GM12878 (cell line): ENCODE results near the gene LAT. TPM values are rescaled to one million over a fixed set of nuclear protein-coding genes. Genes with fewer than 3 reads are reported as not detected.

Experiments
- ATAC-seq: fragments of 200-7000 bp; cut with Tn5 transposase; 3 replicates; pipeline ENCODE4 v1.9.1; 2020; ENCODE audit warnings: mild to moderate bottlenecking, moderate library complexity
- BruUV-seq: library from RNA; stranded (reverse); fragments of 400-500 nt; replicated peaks from 2 replicates; lab custom pipeline; 2021; lab: Mats Ljungman, UMichigan
- CTCF ChIA-PET: fragments of 300-600 bp; sonication (Branson Sonifier 250); formaldehyde crosslinking; extraction: SDS; loops from one replicate; lab custom pipeline; 2021; ENCODE audit warnings: inconsistent platforms; lab: Yijun Ruan, JAX
- POLR2A ChIA-PET: fragments of 350-600 bp; formaldehyde crosslinking; extraction: SDS; loops from one replicate; lab custom pipeline; 2021; ENCODE audit warnings: inconsistent platforms; lab: Charles Lee
- RAD21 ChIA-PET: fragments of 300-600 bp; sonication (Branson Sonifier 250); formaldehyde crosslinking; loops from one replicate; lab custom pipeline; 2023; ENCODE audit warnings: antibody characterized with exemption; ENCODE audit not compliant: unreplicated experiment; lab: Charles Lee
- SMC1A ChIA-PET: fragments of 300-600 bp; sonication (Branson Sonifier 250); formaldehyde crosslinking; loops from one replicate; lab custom pipeline; 2023; ENCODE audit not compliant: unreplicated experiment, uncharacterized antibody; lab: Charles Lee
- DNase-seq: peaks from one replicate; pipeline ENCODE4 v3.0.0-alpha.2; 2011; ENCODE audit warnings: low read depth, low spot score
- FAIRE-seq: peaks from 3 replicates; lab custom pipeline; 2011; peaks lifted over from hg19 to GRCh38; lab: Jason Lieb, UNC
- H2AFZ ChIP-seq: 2 replicates; pipeline ENCODE4 v1.6.0; 2011; ENCODE audit warnings: low read depth, low read length, control low read depth; ENCODE audit not compliant: control insufficient read depth
- H3K27ac ChIP-seq: 2 replicates; pipeline ENCODE4 v1.5.1; 2011; ENCODE audit warnings: control low read depth; ENCODE audit not compliant: control insufficient read depth, insufficient read depth
- H3K27me3 ChIP-seq, 2 experiments: replicated peaks in 1 of 2; 2 replicates each; pipeline versions ENCODE4 v1.6.0 to v1.6.1; 2011; ENCODE audit warnings: low read length in 1 of 2; ENCODE audit not compliant: control insufficient read depth in 2 of 2, insufficient read depth in 2 of 2
- H3K36me3 ChIP-seq, 2 experiments: 2 replicates each; pipeline ENCODE4 v1.5.1; 2011; ENCODE audit warnings: low read length in 1 of 2; ENCODE audit not compliant: control insufficient read depth in 2 of 2, insufficient read depth in 2 of 2
- H3K4me1 ChIP-seq: 2 replicates; pipeline ENCODE4 v1.6.1; 2011; ENCODE audit warnings: mild to moderate bottlenecking, low read length, moderate library complexity, mixed read lengths; ENCODE audit not compliant: control insufficient read depth, insufficient read depth
- H3K4me2 ChIP-seq: 2 replicates; pipeline ENCODE4 v1.6.0; 2011; ENCODE audit warnings: control low read depth; ENCODE audit not compliant: control insufficient read depth, insufficient read depth
- H3K4me3 ChIP-seq: fragments of 200-600 bp; sonication (generic); 2 replicates; pipeline ENCODE4 v1.5.1; 2016
- H3K79me2 ChIP-seq: 2 replicates; pipeline ENCODE4 v1.6.0; 2011; ENCODE audit warnings: low read length; ENCODE audit not compliant: control insufficient read depth, insufficient read depth
- H3K9ac ChIP-seq: 2 replicates; pipeline ENCODE4 v1.8.0; 2011; ENCODE audit warnings: low read length, control low read depth, mixed read lengths; ENCODE audit not compliant: control insufficient read depth, insufficient read depth
- H3K9me3 ChIP-seq: replicated peaks from 3 replicates; pipeline ENCODE4 v1.5.1; 2011; ENCODE audit warnings: mild to moderate bottlenecking, low read length; ENCODE audit not compliant: control insufficient read depth, insufficient read depth
- H4K20me1 ChIP-seq: 2 replicates; pipeline ENCODE4 v1.6.0; 2011; ENCODE audit not compliant: control insufficient read depth, insufficient read depth
- BCL11A ChIP-seq: IDR thresholded peaks from 2 replicates; pipeline ENCODE4 v1.6.1; 2011; ENCODE audit warnings: low read depth, low read length
- CBFB ChIP-seq: IDR thresholded peaks from 2 replicates; pipeline ENCODE4 v1.6.1; 2016; ENCODE audit warnings: antibody characterized with exemption, low read depth
- CREB1 ChIP-seq: IDR thresholded peaks from 2 replicates; pipeline ENCODE4 v1.6.1; 2012; ENCODE audit warnings: low read depth, mild to moderate bottlenecking, inconsistent platforms
- E4F1 ChIP-seq: fragments of 450-650 bp; IDR thresholded peaks from 2 replicates; pipeline ENCODE4 v1.6.1; 2018; ENCODE audit warnings: borderline replicate concordance, mild to moderate bottlenecking; ENCODE audit not compliant: partially characterized antibody
- EP300 ChIP-seq, 2 experiments: fragments of 150-350 bp in 1 of 2; IDR thresholded peaks; 2 replicates each; pipeline ENCODE4 v1.6.1; 2011 to 2012; ENCODE audit warnings: low read depth in 2 of 2, low read length in 2 of 2, borderline replicate concordance in 1 of 2, improper control_type of control experiment in 1 of 2, inconsistent platforms in 1 of 2; ENCODE audit not compliant: control insufficient read depth in 1 of 2
- MEF2A ChIP-seq: IDR thresholded peaks from 2 replicates; pipeline ENCODE4 v1.6.1; 2011; ENCODE audit warnings: low read depth, mild to moderate bottlenecking, low read length, moderate library complexity; ENCODE audit not compliant: insufficient read depth
- MYC ChIP-seq: IDR thresholded peaks from 2 replicates; pipeline ENCODE4 v1.6.1; 2011; ENCODE audit warnings: mild to moderate bottlenecking, low read length, moderate library complexity, inconsistent platforms; ENCODE audit not compliant: insufficient read depth, insufficient replicate concordance, insufficient read length, severe bottlenecking
- POU2F2 ChIP-seq: IDR thresholded peaks from 3 replicates; pipeline ENCODE4 v1.6.1; 2011; ENCODE audit warnings: low read depth, mild to moderate bottlenecking, low read length, borderline replicate concordance
- RAD51 ChIP-seq: fragments of 450-650 bp; IDR thresholded peaks from 2 replicates; pipeline ENCODE4 v1.6.1; 2016; ENCODE audit warnings: moderate library complexity, mild to moderate bottlenecking, inconsistent platforms
- RELB ChIP-seq: fragments of 450-650 bp; IDR thresholded peaks from 2 replicates; pipeline ENCODE4 v1.6.1; 2017; ENCODE audit warnings: low read depth, mild to moderate bottlenecking, moderate library complexity
- SMC3 ChIP-seq: IDR thresholded peaks from 2 replicates; pipeline ENCODE4 v1.6.1; 2011; ENCODE audit warnings: low read length, improper control_type of control experiment, borderline replicate concordance
- ZBED1 ChIP-seq: IDR thresholded peaks from 2 replicates; pipeline ENCODE4 v1.6.1; 2016; ENCODE audit warnings: borderline replicate concordance
- WGBS: methylation state at CpG from one replicate; pipeline ENCODE4 v1.1.6; 2016; ENCODE audit warnings: low lambda C conversion rate; ENCODE audit not compliant: insufficient replicate concordance, insufficient coverage; ENCODE audit errors: missing lambda C conversion rate; 5-methylcytosine and 5-hydroxymethylcytosine counted together
- in situ Hi-C: fragments of 300-500 bp; cut with MboI; formaldehyde crosslinking; loops from 9 replicates; pipeline ENCODE4 v1.14.3; 2018; ENCODE audit warnings: mixed read lengths
- intact Hi-C: fragments of 100-400 bp; cut with micrococcal nuclease; formaldehyde crosslinking; loops from one replicate; pipeline ENCODE4 v1.14.2; 2022; ENCODE audit not compliant: unreplicated experiment
- polyA plus RNA-seq, 11 experiments: library from polyadenylated mRNA; depleted of rRNA in 4 of 11; unstranded in 6 of 11; stranded (reverse) in 5 of 11; fragments of >200 nt; fragmentation: Nextera tagmentation in 4 of 11; fragmentation: Illumina TruSeq in 1 of 11; extraction: Ambion mirVana in 4 of 11; extraction: Trizol in 1 of 11; gene quantifications; 1 replicate in 1 of 11; 2 replicates in 10 of 11; pipeline versions ENCODE4 v1.2.1 to v1.2.3, GENCODE V29; 2011 to 2016; ENCODE audit warnings: inconsistent platforms in 2 of 11, missing spikeins in 2 of 11, low read depth in 1 of 11
- total RNA-seq, 4 experiments: library from RNA; depleted of rRNA in 3 of 4; stranded (reverse); fragments of >200 nt in 3 of 4; fragmentation: Illumina TruSeq in 1 of 4; extraction: Trizol in 1 of 4; gene quantifications; 2 replicates each; pipeline versions ENCODE4 v1.2.1 to v1.2.3, GENCODE V29; 2013 to 2021
- TF ChIP-seq, protein P1 (sequence below): fragments of 450-650 bp; IDR thresholded peaks from 2 replicates; pipeline ENCODE4 v1.6.1; 2017; ENCODE audit warnings: mild to moderate bottlenecking

LAT gene
- total and polyA plus RNA-seq, 10 of the 15 experiments (the other 5 are each of a cell fraction or from before 2014, with no cell fraction given), result 0.39 to 6.9 (median 2.0) TPM

GRCh38 chr16:28982949-28983348 lies 1.9 kb upstream of the LAT start (continued):
- no peak for TF ChIP-seq CBFB
- no peak for TF ChIP-seq E4F1
- TF ChIP-seq MYC, result no peak
- TF ChIP-seq, all 136 proteins: peak for 0

- in situ Hi-C loops, result no loop called here
- H3K9me3 ChIP-seq, result no peaks in the 10 kb centered on the region; the same call in 2 of the 3 replicates
- no peak overlapping the region for H3K9ac ChIP-seq
- no peak overlapping the region for H3K4me3 ChIP-seq
- H4K20me1 ChIP-seq, result no peaks in the 10 kb centered on the region
- H3K27ac ChIP-seq, result no peak overlapping the region
- no peak overlapping the region for H2AFZ ChIP-seq
- DNase-seq (no peak), ATAC-seq (no peak), FAIRE-seq (no peak)
- H3K4me1 ChIP-seq, result peaks cover 12% of the 10 kb centered on the region
- H3K36me3 ChIP-seq, result peaks cover 0 to 10% of the 10 kb centered on the region in 2 experiments; a peak in 3 of 4 replicates
- intact Hi-C loops, result no loop called here
- no peaks in the 10 kb centered on the region for H3K27me3 ChIP-seq
- CTCF ChIA-PET, result interaction anchor here (2.0 kb wide), 1 partner anchor 10 kb away, joined by 5 read pairs; no protein-coding TSS in a partner anchor
- POLR2A ChIA-PET, result interaction anchor here (0.5 kb wide), 1 partner anchor 56 kb away, joined by 6 read pairs; no protein-coding TSS in a partner anchor
- no peak overlapping the region for H3K4me2 ChIP-seq
- RAD21 ChIA-PET, result no interaction called here
- 98% methylated on average over 8 of the region's 18 CpGs for WGBS
- H3K79me2 ChIP-seq, result no peaks in the 10 kb centered on the region
- SMC1A ChIA-PET, result interaction anchor here (0.8 to 1.4 kb wide), 3 partner anchors 9 to 35 kb away, joined by 3 read pairs; partner anchors contain the start of gene SPNS1
- BruUV-seq, result no TSS peak
- no peak for TF ChIP-seq POU2F2
- no peak for TF ChIP-seq EP300 (IDR thresholded peaks at IDR 0.05; ENCODE audit: borderline replicate concordance in 1 of 2, control insufficient read depth in 1 of 2, low read depth in 2 of 2, low read length in 2 of 2)
- no peak for TF ChIP-seq RAD51
- no peak for TF ChIP-seq E4F1
- no peak for TF ChIP-seq SMC3
- no peak for TF ChIP-seq MEF2A
- TF ChIP-seq, protein P1, sequence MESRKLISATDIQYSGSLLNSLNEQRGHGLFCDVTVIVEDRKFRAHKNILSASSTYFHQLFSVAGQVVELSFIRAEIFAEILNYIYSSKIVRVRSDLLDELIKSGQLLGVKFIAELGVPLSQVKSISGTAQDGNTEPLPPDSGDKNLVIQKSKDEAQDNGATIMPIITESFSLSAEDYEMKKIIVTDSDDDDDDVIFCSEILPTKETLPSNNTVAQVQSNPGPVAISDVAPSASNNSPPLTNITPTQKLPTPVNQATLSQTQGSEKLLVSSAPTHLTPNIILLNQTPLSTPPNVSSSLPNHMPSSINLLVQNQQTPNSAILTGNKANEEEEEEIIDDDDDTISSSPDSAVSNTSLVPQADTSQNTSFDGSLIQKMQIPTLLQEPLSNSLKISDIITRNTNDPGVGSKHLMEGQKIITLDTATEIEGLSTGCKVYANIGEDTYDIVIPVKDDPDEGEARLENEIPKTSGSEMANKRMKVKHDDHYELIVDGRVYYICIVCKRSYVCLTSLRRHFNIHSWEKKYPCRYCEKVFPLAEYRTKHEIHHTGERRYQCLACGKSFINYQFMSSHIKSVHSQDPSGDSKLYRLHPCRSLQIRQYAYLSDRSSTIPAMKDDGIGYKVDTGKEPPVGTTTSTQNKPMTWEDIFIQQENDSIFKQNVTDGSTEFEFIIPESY, result no peak
- TF ChIP-seq CREB1, result no peak
- no peak for TF ChIP-seq MYC
- no peak for TF ChIP-seq BCL11A
- no peak for TF ChIP-seq ZBED1
- TF ChIP-seq RELB, result no peak
Observed at GRCh38 chr16:28983644-28984043, 1.2 kb upstream of the LAT start.
